Hepatocyte (in vitro differentiated cells): Measurements from ENCODE around the gene ITPKC. TPM values are rescaled to one million over a fixed set of nuclear protein-coding genes. Genes with fewer than 3 reads are reported as not detected.

Source experiments
- DNase-seq: peaks from one replicate; pipeline ENCODE4 v3.0.0-alpha.2; 2016; ENCODE audit warnings: low spot score
- H2AFZ ChIP-seq: fragments of 200-600 bp; sonication (generic); 2 replicates; pipeline ENCODE4 v1.6.0; 2016; ENCODE audit warnings: antibody characterized with exemption, mild to moderate bottlenecking
- H3K27ac ChIP-seq: fragments of 200-600 bp; sonication (generic); 2 replicates; pipeline ENCODE4 v1.5.1; 2016; ENCODE audit warnings: mild to moderate bottlenecking
- H3K27me3 ChIP-seq: fragments of 200-600 bp; sonication (generic); 2 replicates; pipeline ENCODE4 v1.6.1; 2016
- H3K36me3 ChIP-seq: fragments of 200-600 bp; sonication (generic); replicated peaks from 2 replicates; pipeline ENCODE4 v1.5.1; 2016; ENCODE audit warnings: low read depth; ENCODE audit not compliant: insufficient read depth
- H3K4me1 ChIP-seq: fragments of 200-600 bp; sonication (generic); 2 replicates; pipeline ENCODE4 v1.5.1; 2016; ENCODE audit warnings: mild to moderate bottlenecking, moderate library complexity; ENCODE audit not compliant: insufficient read depth
- H3K4me2 ChIP-seq: fragments of 200-600 bp; sonication (generic); 2 replicates; pipeline ENCODE4 v1.6.0; 2016
- H3K4me3 ChIP-seq: fragments of 200-600 bp; sonication (generic); 2 replicates; pipeline ENCODE4 v1.5.1; 2016; ENCODE audit warnings: mild to moderate bottlenecking
- H3K79me2 ChIP-seq: fragments of 200-600 bp; sonication (generic); 2 replicates; pipeline ENCODE4 v1.6.0; 2017; ENCODE audit warnings: mild to moderate bottlenecking
- H3K9me2 ChIP-seq: fragments of 200-600 bp; sonication (generic); replicated peaks from 2 replicates; pipeline ENCODE4 v1.6.0; 2017; ENCODE audit warnings: mild to moderate bottlenecking; ENCODE audit not compliant: insufficient read depth
- H3K9me3 ChIP-seq: fragments of 200-600 bp; sonication (generic); 2 replicates; pipeline ENCODE4 v1.5.1; 2016; ENCODE audit warnings: low read depth, mild to moderate bottlenecking
- H4K20me1 ChIP-seq: fragments of 200-600 bp; sonication (generic); 2 replicates; pipeline ENCODE4 v1.6.0; 2016; ENCODE audit warnings: mild to moderate bottlenecking; ENCODE audit not compliant: insufficient read depth, poor library complexity, severe bottlenecking
- EZH2 ChIP-seq: fragments of 200-600 bp; sonication (generic); IDR thresholded peaks from 2 replicates; pipeline ENCODE4 v1.6.1; 2016; ENCODE audit warnings: antibody characterized with exemption, mild to moderate bottlenecking, borderline replicate concordance
- EZH2phosphoT487 ChIP-seq: fragments of 200-600 bp; sonication (generic); IDR thresholded peaks from one replicate; pipeline ENCODE4 v1.6.1; 2018; ENCODE audit warnings: antibody characterized with exemption, mild to moderate bottlenecking, low read depth, moderate library complexity; ENCODE audit not compliant: unreplicated experiment, severe bottlenecking
- WGBS: methylation state at CpG from one replicate; pipeline ENCODE4 v1.1.6; 2016; ENCODE audit warnings: low lambda C conversion rate; ENCODE audit errors: missing lambda C conversion rate; 5-methylcytosine and 5-hydroxymethylcytosine counted together
- polyA plus RNA-seq: library from polyadenylated mRNA; unstranded; fragments of >200 nt; fragmentation: Nextera tagmentation; extraction: Ambion mirVana; gene quantifications from 2 replicates; pipeline ENCODE4 v1.2.1, GENCODE V29; 2016
- total RNA-seq: library from RNA; depleted of rRNA; stranded (reverse); fragments of >200 nt; gene quantifications from 2 replicates; pipeline ENCODE4 v1.2.3, GENCODE V29; 2014
- TF ChIP-seq, protein P1 (sequence below): fragments of 200-600 bp; sonication (generic); IDR thresholded peaks from 2 replicates; pipeline ENCODE4 v1.5.1; 2016; ENCODE audit warnings: antibody characterized with exemption, mild to moderate bottlenecking; ENCODE audit not compliant: poor library complexity

Gene ITPKC
- total and polyA plus RNA-seq, 2 experiments from 2014 or later, result 52.9 to 75.8 TPM

DNA sequence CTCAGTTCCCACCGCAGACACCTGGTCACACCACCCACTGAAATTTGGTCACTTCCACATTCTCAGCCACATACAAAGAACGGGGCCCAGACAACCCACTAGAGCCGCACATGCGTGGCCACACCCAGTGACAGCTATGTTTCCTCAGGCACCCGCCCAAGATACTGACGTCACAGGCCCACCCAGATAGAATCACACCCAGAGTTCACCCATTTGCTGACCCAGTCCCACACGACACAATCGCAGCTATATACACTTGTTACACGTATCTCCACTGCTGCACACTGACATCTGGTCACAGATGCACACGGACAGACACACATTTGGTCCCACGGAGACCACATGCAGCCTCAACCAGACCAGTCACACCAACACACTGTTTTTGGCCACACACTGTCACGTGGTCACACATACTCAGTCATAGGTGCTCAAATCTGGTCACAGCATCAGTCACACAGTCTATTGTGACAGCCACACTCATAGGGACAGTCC is 29.3 kb upstream of the ITPKC start:
- TF ChIP-seq EZH2 (no peak), EZH2phosphoT487 (no peak)
- TF ChIP-seq, protein P1, sequence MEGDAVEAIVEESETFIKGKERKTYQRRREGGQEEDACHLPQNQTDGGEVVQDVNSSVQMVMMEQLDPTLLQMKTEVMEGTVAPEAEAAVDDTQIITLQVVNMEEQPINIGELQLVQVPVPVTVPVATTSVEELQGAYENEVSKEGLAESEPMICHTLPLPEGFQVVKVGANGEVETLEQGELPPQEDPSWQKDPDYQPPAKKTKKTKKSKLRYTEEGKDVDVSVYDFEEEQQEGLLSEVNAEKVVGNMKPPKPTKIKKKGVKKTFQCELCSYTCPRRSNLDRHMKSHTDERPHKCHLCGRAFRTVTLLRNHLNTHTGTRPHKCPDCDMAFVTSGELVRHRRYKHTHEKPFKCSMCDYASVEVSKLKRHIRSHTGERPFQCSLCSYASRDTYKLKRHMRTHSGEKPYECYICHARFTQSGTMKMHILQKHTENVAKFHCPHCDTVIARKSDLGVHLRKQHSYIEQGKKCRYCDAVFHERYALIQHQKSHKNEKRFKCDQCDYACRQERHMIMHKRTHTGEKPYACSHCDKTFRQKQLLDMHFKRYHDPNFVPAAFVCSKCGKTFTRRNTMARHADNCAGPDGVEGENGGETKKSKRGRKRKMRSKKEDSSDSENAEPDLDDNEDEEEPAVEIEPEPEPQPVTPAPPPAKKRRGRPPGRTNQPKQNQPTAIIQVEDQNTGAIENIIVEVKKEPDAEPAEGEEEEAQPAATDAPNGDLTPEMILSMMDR, result no peak
- no peak overlapping the region for H2AFZ ChIP-seq
- WGBS, result 87% methylated on average over 12 of the region's 12 CpGs
- no peak overlapping the region for H3K27ac ChIP-seq
- H3K79me2 ChIP-seq, result peaks cover 25% of the 10 kb centered on the region
- H3K9me3 ChIP-seq, result no peaks in the 10 kb centered on the region
- no peaks in the 10 kb centered on the region for H3K27me3 ChIP-seq
- H3K4me2 ChIP-seq, result no peak overlapping the region
- DNase-seq, result no peak
- peaks cover 5% of the 10 kb centered on the region for H3K4me1 ChIP-seq
- no peak overlapping the region for H3K4me3 ChIP-seq
- no peaks in the 10 kb centered on the region for H3K9me2 ChIP-seq
- no peaks in the 10 kb centered on the region for H4K20me1 ChIP-seq
- no peaks in the 10 kb centered on the region for H3K36me3 ChIP-seq

DNA sequence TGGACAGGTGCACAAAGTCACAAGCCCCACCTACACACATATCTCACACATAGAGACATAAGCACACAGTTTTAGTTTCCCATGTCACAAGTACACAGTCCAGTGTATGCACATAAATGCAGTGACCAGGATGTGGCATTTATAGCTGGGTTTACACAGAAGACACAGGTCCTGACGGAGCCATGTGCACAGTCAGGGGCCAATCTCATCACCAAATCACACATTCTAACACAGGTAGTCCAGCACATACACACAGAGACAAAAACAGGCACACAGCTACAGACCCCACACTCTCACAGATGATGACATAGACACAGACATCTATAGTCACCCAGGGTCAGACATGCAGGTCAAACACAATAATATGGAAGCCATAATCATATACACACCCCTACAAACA is 28.6 kb upstream of the ITPKC start:
- H3K79me2 ChIP-seq, result peaks cover 25% of the 10 kb centered on the region
- no peak overlapping the region for H2AFZ ChIP-seq
- no peaks in the 10 kb centered on the region for H3K9me2 ChIP-seq
- 89% methylated on average over 1 of the region's 1 CpG for WGBS
- peak overlapping the region; percentile 99 for H3K4me2 ChIP-seq
- H3K4me3 ChIP-seq, result no peak overlapping the region
- no peaks in the 10 kb centered on the region for H4K20me1 ChIP-seq
- no peaks in the 10 kb centered on the region for H3K36me3 ChIP-seq
- TF ChIP-seq, protein P1, result no peak
- no peak for TF ChIP-seq EZH2phosphoT487
- TF ChIP-seq EZH2, result no peak
- no peak for DNase-seq
- H3K27me3 ChIP-seq, result no peaks in the 10 kb centered on the region
- no peak overlapping the region for H3K27ac ChIP-seq
- H3K9me3 ChIP-seq, result no peaks in the 10 kb centered on the region
- peaks cover 5% of the 10 kb centered on the region for H3K4me1 ChIP-seq

DNA sequence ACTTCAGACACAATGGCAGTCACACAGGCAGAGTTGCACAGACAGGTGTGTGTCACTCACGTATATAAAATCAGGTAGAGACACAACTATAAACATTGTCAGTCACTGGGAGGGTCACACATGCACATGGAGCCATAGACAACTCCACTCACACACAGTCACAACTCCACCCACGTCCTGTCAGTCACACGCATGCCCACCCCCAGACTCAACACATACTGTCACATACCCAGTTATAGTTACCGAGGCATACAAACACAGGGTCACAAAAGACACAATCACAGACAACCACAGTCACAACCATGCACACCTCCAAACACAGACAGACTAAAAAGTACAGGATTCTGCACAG is 27.9 kb upstream of the ITPKC start:
- Histone ChIP-seq H2AFZ (no peak overlapping the region), H3K9me2 (no peaks in the 10 kb centered on the region), H3K4me2 (peak overlapping the region; percentile 99), H3K27ac (no peak overlapping the region), H3K79me2 (peaks cover 25% of the 10 kb centered on the region), H3K27me3 (no peaks in the 10 kb centered on the region), H4K20me1 (no peaks in the 10 kb centered on the region), H3K4me1 (peaks cover 5% of the 10 kb centered on the region), H3K9me3 (no peaks in the 10 kb centered on the region), H3K4me3 (peak overlapping the region; percentile 94), H3K36me3 (no peaks in the 10 kb centered on the region)
- DNase-seq, result no peak
- TF ChIP-seq EZH2 (no peak), EZH2phosphoT487 (no peak)
- TF ChIP-seq, protein P1, result no peak
- WGBS, result 74% methylated on average over 4 of the region's 4 CpGs
